ENCODE measurements around the gene SUPT6H. TPM values are rescaled to one million over a fixed set of nuclear protein-coding genes. Genes with fewer than 3 reads are reported as not detected.

Gene SUPT6H
- total and polyA plus RNA-seq, 2 of the 8 experiments (the other 6 are each of a cell fraction or from before 2014, with no cell fraction given), result 32.0 to 59.9 TPM

DNA sequence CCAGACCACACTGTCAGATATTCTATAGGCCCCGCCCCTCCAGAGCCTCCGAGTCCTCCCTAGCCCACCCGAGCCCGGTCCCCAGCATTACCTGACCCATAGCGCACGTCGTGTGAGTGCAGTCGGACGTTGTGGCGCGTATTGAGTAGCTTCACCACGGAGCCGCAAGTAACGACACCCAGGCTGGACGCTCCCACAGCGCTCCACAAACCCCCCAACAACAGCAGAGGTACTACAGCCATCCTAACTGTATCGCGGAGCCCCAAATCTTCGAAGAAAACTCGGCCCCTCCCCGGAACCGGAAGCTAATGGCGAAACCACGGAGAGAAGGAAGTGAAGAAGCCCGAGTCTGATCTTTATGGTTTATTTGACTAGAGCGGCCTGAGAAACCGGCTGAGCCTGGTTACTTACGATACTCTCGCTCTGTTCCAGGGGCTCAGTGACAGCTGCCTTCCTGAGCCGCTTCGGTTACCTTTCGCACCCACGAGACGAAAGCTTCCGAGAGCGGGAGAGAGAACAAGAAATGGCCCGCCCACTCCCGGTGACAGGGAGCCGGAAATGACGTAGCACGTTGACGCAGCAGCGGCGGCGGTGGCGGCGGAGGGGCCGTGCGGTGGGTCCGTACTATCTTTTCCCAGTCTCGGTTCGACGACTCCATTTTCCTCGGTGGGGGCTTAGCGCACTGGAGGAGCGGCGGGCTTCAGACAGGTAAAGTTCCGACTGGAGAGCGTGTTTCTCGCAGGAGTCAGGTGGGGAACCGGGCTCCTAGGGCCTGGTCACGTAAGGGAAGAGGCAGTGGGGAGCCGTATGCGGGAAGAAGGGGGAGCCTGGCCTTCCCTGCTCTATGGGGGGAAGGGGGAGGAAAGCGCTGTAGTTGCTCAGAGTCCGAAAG lies at the start of gene SUPT6H, which contains the start of gene SDF2 (continued):
- TF ChIP-seq, protein P1, sequence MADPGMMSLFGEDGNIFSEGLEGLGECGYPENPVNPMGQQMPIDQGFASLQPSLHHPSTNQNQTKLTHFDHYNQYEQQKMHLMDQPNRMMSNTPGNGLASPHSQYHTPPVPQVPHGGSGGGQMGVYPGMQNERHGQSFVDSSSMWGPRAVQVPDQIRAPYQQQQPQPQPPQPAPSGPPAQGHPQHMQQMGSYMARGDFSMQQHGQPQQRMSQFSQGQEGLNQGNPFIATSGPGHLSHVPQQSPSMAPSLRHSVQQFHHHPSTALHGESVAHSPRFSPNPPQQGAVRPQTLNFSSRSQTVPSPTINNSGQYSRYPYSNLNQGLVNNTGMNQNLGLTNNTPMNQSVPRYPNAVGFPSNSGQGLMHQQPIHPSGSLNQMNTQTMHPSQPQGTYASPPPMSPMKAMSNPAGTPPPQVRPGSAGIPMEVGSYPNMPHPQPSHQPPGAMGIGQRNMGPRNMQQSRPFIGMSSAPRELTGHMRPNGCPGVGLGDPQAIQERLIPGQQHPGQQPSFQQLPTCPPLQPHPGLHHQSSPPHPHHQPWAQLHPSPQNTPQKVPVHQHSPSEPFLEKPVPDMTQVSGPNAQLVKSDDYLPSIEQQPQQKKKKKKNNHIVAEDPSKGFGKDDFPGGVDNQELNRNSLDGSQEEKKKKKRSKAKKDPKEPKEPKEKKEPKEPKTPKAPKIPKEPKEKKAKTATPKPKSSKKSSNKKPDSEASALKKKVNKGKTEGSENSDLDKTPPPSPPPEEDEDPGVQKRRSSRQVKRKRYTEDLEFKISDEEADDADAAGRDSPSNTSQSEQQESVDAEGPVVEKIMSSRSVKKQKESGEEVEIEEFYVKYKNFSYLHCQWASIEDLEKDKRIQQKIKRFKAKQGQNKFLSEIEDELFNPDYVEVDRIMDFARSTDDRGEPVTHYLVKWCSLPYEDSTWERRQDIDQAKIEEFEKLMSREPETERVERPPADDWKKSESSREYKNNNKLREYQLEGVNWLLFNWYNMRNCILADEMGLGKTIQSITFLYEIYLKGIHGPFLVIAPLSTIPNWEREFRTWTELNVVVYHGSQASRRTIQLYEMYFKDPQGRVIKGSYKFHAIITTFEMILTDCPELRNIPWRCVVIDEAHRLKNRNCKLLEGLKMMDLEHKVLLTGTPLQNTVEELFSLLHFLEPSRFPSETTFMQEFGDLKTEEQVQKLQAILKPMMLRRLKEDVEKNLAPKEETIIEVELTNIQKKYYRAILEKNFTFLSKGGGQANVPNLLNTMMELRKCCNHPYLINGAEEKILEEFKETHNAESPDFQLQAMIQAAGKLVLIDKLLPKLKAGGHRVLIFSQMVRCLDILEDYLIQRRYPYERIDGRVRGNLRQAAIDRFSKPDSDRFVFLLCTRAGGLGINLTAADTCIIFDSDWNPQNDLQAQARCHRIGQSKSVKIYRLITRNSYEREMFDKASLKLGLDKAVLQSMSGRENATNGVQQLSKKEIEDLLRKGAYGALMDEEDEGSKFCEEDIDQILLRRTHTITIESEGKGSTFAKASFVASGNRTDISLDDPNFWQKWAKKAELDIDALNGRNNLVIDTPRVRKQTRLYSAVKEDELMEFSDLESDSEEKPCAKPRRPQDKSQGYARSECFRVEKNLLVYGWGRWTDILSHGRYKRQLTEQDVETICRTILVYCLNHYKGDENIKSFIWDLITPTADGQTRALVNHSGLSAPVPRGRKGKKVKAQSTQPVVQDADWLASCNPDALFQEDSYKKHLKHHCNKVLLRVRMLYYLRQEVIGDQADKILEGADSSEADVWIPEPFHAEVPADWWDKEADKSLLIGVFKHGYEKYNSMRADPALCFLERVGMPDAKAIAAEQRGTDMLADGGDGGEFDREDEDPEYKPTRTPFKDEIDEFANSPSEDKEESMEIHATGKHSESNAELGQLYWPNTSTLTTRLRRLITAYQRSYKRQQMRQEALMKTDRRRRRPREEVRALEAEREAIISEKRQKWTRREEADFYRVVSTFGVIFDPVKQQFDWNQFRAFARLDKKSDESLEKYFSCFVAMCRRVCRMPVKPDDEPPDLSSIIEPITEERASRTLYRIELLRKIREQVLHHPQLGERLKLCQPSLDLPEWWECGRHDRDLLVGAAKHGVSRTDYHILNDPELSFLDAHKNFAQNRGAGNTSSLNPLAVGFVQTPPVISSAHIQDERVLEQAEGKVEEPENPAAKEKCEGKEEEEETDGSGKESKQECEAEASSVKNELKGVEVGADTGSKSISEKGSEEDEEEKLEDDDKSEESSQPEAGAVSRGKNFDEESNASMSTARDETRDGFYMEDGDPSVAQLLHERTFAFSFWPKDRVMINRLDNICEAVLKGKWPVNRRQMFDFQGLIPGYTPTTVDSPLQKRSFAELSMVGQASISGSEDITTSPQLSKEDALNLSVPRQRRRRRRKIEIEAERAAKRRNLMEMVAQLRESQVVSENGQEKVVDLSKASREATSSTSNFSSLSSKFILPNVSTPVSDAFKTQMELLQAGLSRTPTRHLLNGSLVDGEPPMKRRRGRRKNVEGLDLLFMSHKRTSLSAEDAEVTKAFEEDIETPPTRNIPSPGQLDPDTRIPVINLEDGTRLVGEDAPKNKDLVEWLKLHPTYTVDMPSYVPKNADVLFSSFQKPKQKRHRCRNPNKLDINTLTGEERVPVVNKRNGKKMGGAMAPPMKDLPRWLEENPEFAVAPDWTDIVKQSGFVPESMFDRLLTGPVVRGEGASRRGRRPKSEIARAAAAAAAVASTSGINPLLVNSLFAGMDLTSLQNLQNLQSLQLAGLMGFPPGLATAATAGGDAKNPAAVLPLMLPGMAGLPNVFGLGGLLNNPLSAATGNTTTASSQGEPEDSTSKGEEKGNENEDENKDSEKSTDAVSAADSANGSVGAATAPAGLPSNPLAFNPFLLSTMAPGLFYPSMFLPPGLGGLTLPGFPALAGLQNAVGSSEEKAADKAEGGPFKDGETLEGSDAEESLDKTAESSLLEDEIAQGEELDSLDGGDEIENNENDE (IDR thresholded peaks at IDR 0.05; ENCODE audit: insufficient replicate concordance, low read length), result no peak
- peak; percentile 4 to 87; a peak in 2 of 4 replicates for TF ChIP-seq SIN3A (conservative IDR thresholded peaks at IDR 0.05 in 1 of 2, IDR thresholded peaks at IDR 0.05 in 1 of 2; ENCODE audit: low read depth in 1 of 2, low read length in 2 of 2)
- no peak for TF ChIP-seq JUND (IDR thresholded peaks at IDR 0.05; ENCODE audit: low read length)
- peak; percentile 56; the same call in 1 of the 2 replicates for TF ChIP-seq KDM5A (IDR thresholded peaks at IDR 0.05; ENCODE audit: low read length)
- TF ChIP-seq YY1 (IDR thresholded peaks at IDR 0.05; ENCODE audit: low read depth, low read length), result peak; percentile 47; the same call in 1 of the 2 replicates
- no peak for TF ChIP-seq MAFK (IDR thresholded peaks at IDR 0.05; ENCODE audit: low read depth, low read length)
- TF ChIP-seq, protein P2, sequence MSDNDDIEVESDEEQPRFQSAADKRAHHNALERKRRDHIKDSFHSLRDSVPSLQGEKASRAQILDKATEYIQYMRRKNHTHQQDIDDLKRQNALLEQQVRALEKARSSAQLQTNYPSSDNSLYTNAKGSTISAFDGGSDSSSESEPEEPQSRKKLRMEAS (IDR thresholded peaks at IDR 0.05), result peak; percentile 48; the same call in 1 of the 2 replicates
- TF ChIP-seq TAF1 (IDR thresholded peaks at IDR 0.05; ENCODE audit: low read depth, low read length), result peak; percentile 82
- TF ChIP-seq GABPA (IDR thresholded peaks at IDR 0.05; ENCODE audit: borderline replicate concordance, insufficient read depth, low read length), result peak; percentile 81; the same call in 1 of the 2 replicates

Data from H1 (cell line).